ENCODE measurements around the gene NFYC.

NFYC gene

DNA sequence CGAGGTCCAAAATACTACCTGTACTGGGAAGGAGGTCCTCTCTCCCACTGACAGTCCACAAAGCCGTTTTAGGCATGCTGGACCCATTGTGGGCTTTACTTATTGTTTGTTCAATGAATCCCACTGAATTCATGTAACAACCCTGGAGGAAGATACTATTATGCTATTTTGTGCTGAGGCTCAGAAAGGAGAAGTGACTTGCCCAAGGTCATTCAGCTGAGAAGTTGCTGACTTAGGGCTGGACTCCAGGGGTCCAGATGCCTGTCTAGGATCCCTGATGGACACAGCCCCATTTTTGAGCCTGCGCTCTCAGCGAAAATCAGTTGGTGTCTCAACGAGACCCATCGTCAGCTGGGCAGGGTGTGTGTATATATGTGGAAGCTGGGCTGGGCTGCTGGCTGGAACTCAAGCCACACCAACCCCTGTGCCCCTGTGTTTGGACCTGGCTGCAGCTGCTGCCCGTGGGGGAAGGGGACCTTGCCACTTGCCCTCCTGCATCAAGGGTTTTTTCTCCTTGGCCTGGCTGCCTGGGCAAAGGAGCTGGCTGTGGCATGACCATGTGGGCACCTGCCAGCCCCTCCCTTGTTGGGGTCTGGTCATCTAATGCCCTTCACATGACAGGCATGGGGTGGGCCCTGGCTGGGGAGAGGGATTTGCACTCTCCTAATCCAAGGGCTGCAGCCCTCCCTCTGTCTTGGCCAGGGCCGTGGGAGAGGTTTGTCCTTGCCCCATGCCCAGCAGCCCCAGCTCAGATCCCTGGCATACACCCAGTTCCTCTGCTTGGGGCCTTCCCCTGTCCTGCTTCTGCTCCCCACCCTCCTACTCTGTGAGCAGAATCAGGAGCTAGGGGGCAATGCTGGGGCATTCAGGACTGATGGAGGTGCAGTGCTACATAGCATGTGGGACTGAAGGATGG is 107.1 kb downstream of the NFYC start:
- no peak for DNase-seq (ENCODE audit: low spot score)

DNA sequence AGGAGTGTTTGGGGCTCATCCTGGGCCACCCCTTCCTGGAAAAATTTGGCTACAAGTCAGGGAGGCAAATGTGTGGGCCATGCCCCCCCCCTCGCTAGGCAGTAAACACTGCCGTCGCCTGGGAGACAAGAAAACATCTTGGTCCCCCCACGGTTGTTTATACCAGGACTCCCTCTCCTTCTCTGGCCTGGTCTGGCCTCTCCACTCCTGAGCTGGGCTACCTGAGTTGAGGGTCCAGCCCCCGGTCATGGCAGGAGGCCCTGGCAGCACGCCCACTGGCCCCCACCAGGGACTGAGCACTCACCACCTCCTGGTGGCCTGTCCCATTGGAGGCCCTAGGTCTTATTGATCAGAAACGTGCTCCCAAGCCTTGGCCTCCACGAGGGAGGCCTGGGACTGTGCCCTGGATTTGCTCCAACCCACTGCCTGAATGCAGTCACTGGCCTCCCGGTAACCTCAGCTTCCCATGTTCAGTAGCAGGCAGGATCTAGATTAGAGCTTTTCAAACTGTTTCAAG is 107.9 kb downstream of the NFYC start:
- no peak for DNase-seq (ENCODE audit: low spot score)

DNA sequence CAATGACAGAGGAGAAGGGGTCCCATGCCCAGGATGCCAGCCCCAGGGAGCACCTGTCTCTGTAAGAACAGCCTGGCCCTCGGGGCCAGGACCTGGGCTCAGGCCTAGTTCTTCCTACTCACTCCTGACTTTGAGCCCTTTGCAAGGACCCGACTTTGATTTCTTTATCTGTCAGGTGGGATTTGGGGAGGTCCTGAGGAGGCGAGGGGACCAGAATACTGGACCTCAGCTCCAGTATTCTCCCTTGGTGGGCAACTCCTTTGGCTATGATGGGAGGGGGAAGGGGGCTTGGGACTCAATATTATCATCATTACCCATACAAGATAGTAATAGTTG is 110.2 kb downstream of the NFYC start:
- no peak for DNase-seq (ENCODE audit: low spot score)

DNA sequence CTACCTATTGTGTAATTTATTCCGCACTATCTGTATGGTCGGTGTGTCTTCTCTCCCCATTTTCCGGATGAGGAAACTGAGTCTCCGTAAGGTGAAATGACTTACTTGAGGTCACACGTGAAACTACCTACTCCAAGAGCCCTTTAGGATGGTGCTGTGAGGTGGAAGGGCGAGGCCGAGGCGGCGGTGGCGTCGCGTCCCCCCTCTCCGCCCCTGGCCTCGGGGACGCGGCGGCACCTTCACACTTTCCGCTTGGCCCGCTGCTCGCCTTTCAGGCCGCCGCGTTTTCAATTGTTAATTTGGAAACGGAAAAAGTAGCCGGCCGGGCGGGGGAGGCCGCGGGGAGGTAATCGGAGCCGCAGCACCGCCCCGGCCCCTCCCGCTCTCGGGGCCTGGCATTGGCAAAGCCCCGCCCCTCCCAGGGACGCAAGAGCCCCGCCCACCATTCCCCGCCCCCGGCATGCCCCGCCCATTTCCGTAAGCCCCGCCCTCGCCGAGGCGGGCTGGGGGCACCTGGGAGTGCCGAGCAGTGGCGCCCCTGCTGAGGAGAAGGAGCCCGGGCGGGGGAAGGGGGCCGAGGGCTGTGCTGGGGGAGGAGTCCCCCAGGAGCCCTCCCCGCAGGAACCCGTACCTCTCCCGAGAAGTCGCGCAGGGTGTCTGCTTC is 110.7 kb downstream of the NFYC start:
- DNase-seq (ENCODE audit: low spot score) = peak; percentile 53

DNA sequence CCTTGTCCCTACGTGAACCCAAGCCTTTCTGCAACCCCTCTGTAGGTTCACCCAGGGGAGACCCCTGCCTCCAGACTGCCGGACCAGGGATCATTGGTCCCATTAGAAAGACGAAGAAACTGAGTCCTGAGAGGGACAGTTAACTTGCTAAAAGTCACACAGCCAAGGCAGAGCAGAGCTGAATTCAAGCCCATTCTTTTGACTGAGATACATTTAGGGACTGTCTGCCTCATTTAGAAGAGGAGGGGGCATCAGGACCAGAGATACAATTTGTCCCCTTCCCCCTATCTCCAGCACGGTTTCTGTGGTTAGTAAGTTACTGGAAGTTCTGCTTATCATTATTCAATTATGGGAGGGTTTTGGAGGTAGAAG is 111.2 kb downstream of the NFYC start:
- no peak for DNase-seq (ENCODE audit: low spot score)

DNA sequence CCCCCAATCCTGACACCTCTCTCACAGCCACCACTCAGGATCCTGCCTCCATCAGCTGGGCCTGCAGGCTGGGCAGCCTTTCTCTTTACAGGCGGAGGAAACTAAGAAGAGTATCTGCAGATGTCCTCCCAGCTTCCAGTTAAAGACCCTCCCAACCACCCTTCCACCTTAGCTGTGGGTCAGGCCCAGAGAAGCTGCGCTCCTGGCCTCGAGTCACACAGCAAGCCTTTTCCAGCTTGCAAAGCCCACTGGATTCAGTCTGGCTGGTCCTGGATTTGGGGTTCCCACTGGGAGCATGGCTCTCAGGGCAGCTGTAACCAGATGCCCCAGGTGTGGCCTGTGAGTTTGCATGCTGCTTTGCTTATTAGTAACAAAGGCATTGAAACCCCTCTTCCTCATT is 111.9 kb downstream of the NFYC start:
- DNase-seq (ENCODE audit: low spot score) = no peak

DNA sequence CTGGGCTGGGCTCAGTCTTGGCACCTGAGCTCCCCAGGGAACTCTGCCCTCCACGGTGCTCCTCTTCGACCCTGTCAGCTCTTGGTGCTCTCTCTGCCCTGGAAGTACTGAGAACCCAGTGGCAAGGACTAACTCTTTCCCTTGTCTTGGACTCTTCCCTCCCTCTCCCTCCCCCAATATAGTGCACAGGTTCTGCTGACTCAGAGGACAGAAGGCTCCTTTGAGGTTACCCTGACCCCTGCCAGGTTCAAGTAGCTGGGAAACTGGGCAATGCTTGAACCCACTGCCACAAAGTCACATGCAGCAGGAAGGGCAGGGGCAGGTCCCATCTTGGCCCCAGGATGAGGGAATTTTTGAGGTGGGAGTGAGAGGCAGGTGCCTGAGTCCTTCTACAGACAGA is 112.4 kb downstream of the NFYC start:
- DNase-seq (ENCODE audit: low spot score) = no peak

DNA sequence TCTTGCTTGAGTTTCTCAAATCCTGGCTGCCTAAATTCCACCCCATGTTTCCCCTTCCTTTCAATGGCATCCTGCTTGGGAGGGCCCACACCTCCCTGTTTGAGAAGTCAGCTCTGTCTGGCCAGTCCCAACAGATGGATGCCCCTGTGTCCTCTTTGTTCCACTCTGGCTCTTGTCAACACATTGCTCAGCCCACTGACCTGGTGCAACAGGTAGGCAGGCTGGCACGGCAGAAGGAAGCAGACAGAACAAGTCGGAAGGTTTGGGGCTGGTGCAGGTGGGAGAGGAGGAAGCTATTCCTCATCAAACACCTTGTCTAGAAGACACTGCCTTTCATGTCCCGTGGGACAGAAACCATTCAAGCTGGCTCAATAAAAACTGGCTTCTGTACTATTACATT is 114.7 kb downstream of the NFYC start:
- DNase-seq (ENCODE audit: low spot score) = no peak

DNA sequence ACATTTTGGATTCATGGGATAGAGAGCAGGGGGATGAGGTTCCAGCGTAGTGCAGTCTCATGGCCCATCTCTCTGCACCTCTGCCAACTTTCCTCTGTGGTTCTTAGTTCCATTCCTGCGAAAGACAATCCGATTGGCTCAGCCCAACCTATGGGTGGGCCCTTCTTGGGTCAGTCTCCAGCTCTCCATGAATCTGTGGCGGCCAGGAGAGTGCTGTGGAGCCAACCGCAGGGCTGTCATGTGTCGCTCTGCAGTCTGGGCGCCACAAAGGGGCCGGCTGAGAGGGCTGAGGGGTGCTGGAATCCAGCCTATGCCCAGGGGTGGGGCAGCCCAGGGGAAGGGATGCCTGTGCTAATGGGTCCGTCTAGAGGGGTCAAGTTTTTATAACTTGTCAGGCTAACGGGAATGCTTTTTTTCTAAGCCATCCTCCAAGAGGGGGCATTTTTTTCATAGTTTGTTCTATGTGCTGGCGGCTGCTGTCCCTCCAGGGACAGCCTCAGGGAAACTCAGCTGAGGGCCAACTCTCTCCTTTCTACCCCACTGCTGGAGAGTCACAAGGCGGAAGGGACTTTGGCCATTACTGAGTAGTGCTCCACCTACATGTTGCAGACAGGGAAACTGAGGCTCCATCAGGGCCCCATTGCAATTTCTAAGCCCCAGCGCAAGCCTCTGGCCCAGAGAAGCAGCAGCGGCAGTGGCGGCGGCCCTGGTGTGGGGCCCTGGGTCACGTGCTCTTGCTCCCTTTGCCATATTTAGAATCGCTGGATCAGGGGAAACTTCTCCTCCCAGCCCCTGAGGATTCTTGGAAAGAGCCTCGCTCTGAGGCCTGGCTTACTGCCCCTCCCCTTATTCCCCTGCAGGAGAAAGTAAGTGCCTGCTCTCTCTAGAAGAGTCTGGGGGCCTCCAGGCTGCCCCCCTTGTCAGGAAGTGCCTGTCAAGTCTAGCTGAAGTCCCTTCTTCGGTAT is 115.5 kb downstream of the NFYC start:
- no peak for DNase-seq (ENCODE audit: low spot score)

DNA sequence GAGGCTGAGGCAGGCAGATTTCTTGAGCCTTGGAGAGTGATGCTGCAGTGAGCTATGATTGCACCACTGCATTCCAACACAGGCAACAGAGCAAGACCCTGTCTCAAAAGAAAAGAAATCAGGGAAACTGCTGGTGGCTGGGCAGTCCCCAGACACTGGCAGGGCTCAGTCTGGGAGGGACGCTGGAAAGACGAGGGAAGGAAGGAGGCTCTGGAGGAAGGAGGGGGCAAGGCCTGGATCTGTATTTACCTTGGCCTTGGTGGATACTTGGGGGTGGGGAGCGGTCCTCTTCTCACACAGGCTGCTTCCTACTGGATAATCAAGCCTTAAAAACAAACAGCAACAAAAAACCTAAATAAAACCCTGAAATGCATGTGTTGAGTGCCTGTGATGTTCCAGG is 116.5 kb downstream of the NFYC start:
- DNase-seq (ENCODE audit: low spot score) = no peak

DNA sequence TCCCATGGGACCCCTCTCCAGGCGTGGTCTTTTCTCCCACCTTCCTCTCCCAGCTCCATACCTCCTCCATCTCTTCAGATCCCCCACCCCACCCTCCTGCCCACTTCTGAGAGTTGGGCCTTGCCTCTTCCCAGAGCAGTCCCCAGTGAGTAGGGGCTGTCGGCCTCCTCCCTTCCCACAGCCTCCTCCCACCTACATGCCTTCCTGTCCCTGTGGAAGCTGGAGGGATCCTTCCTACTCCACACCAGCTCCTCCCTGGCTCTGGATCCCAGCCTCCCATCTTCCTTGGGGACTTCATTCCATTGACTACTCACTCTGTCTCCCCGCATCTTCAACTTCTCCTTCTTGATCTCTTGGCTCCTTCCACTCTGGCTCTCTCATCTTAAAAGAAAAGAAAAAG is 116.9 kb downstream of the NFYC start:
- DNase-seq (ENCODE audit: low spot score) = no peak

DNA sequence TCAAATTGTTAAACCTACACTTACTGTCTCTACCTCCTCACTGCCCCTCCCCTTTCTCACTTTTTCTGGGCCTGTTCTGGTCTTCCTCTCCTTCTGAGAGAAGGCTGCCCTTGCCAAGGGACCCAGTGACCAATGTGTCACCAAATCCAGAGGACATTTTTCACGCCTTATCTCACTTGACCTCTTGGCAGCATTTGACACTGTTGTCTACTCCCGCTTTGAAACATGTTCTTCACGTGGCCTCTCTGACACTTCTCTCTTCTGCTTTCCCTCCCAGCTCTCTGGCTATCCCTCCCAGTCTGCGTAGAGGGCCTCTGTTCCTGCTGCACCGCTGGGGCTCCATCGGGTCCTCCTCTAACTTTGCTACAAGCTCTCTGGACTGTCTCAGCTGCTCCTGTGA is 117.4 kb downstream of the NFYC start:
- no peak for DNase-seq (ENCODE audit: low spot score)

DNA sequence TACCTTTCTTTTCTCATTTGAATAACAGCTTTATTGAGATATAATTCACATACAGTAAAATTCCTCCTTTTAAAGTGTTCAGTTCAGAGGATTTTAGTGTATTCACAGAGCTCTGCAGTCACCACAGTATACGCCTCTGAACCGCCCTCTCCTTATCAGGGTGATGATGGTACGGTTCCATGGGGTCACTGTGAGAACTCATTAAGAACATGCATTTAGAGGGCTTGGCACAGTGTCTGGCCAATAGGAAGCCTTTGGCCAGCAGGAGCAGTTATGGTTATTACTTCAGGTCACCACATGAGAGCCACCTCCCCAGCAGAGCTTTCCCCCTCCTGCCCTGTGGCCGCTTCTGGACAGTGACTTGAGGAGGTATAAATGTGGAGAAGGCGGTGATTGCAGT is 119.4 kb downstream of the NFYC start:
- no peak for DNase-seq (ENCODE audit: low spot score)

DNA sequence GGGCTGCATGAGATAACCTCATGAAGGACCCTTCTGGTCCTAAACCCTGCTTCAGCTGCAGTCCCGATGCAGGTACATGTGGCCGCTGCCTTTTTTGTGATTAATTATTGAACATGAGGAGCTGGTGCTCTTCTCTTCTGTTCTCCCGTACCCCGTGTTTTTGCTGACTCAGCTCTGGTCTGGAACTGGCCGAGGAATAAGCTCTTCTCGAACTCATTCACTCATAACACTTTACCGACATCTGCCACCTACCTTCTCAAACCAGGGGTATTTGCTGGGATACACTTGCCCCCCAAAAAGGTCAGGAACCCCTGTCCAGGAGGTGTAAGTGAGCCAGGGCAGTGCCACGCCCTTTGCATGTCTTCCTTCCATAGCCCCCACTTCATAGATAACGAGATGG is 123.9 kb downstream of the NFYC start:
- no peak for DNase-seq (ENCODE audit: low spot score)

DNA sequence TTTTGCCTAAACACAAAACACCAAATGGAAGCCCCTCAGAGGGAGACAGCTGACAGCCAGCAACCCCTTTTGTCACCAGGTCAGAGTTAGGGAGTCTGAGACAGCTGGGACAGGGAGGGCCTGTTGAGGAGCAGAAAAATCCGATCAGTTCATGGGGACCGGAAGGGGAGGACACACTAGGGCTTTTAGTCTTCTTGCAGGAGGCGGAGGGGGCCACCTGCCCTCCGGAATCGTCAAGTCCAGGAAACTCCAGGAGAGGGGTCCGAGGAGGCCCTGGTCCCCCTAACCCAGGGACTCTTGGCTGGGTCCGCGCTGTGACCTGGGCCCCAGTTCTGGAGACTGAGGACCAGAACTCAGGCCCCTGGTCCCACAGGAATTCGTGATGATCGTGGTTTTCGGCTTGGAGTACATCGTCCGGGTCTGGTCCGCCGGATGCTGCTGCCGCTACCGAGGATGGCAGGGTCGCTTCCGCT is 126.3 kb downstream of the NFYC start:
- DNase-seq (ENCODE audit: low spot score) = no peak

DNA sequence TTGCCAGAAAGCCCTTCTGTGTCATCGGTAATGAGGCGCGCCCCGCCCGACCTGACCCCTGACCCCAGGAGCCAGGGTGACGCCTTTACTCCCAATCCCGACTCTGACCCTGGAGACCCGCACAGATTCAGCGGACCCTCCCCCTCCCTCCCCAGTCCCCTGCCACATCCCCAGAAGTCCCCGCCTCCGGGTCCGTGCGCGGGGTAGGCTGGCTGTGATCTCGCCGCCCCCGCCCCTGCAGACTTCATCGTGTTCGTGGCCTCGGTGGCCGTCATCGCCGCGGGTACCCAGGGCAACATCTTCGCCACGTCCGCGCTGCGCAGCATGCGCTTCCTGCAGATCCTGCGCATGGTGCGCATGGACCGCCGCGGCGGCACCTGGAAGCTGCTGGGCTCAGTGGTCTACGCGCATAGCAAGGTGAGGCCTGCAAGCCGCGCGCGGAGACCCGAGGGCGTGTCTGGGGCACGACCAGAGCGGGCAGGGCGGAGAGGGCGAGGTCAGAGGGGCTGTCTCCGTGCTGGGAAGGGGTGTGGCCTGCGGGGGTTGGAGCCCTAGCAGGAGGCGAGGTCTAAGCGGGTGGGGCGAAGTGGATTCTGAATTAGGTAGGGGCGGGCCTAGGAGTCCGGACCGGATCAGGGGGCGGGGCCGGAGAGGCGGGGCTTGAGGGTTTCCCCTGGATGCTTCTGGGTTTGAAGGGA is 126.9 kb downstream of the NFYC start:
- no peak for DNase-seq (ENCODE audit: low spot score)

DNA sequence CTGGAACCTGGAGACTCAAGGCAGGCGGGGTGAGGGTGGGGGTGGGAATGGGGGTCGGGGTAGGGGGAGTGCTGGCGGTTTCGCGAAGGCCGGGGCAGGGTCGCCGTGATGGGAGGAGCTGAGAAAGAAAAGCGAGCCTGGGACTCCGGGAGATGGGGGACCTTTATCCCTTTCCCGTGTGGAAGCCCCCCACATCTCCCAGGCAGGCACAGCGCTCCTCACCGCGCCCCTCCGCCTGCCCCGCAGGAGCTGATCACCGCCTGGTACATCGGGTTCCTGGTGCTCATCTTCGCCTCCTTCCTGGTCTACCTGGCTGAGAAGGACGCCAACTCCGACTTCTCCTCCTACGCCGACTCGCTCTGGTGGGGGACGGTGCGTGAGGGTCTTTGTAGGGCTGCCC is 127.6 kb downstream of the NFYC start:
- no peak for DNase-seq (ENCODE audit: low spot score)

DNA sequence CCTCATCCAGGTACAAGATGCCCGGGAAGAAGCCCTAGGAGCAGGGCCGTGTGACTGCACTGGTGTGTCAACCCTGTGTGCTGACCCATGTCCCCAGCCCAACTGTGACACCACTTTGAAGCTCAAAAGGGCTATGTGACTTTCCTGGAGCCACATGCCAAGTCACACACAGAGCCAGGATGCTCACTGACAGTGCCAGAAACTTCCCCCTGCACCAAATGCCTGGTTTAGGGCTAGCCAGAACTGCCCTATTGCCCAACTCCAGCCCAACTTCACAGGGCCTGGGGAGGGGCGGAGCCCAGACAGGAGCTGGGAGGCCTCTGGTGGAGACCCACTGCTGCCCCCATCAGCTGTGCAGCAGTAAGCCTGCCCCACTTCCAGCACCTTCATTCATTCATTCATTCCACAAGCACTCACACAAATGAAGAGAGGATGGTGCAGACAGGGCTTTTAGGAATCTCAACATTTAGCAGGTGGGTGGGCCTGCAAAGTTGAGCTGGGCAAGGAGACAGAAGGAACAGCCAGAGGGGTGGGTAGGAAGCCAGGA is 128.8 kb downstream of the NFYC start:
- DNase-seq (ENCODE audit: low spot score) = no peak
